SK-N-SH treated with all-trans-retinoic acid at 6 μM for 48 hours (cell line): ENCODE results near the gene IL9R.

Source experiments
- ATAC-seq: fragments of 200-7000 bp; cut with Tn5 transposase; 3 replicates; pipeline ENCODE4 v1.9.1; 2020; ENCODE audit warnings: mild to moderate bottlenecking, moderate library complexity
- ARNTL ChIP-seq: fragments of 450-650 bp; formaldehyde crosslinking; IDR thresholded peaks from 2 replicates; pipeline ENCODE4 v1.5.0; 2020; ENCODE audit warnings: low read depth, mild to moderate bottlenecking, moderate library complexity, borderline replicate concordance
- BACH2 ChIP-seq: fragments of 250-450 bp; sonication (Bioruptor Pico); IDR thresholded peaks from 2 replicates; pipeline ENCODE4 v1.9.0; 2021; ENCODE audit warnings: mild to moderate bottlenecking, borderline replicate concordance
- CREB5 ChIP-seq: fragments of 250-450 bp; sonication (Bioruptor Pico); IDR thresholded peaks from 2 replicates; pipeline ENCODE4 v1.5.1; 2020; ENCODE audit warnings: low read depth, mild to moderate bottlenecking, moderate library complexity
- ESRRG ChIP-seq: fragments of 250-450 bp; sonication (Bioruptor Pico); IDR thresholded peaks from 2 replicates; pipeline ENCODE4 v1.6.1; 2021; ENCODE audit warnings: mild to moderate bottlenecking
- GLIS3 ChIP-seq: fragments of 250-450 bp; sonication (Bioruptor Pico); IDR thresholded peaks from 2 replicates; pipeline ENCODE4 v1.5.0; 2020; ENCODE audit warnings: mild to moderate bottlenecking, moderate library complexity
- OSR1 ChIP-seq: fragments of 250-450 bp; sonication (Bioruptor Pico); IDR thresholded peaks from 2 replicates; pipeline ENCODE4 v1.8.0; 2022; ENCODE audit warnings: moderate library complexity, mild to moderate bottlenecking, inconsistent platforms
- PPARA ChIP-seq: fragments of 250-450 bp; sonication (Bioruptor Pico); IDR thresholded peaks from 2 replicates; pipeline ENCODE4 v1.5.0; 2020; ENCODE audit warnings: mild to moderate bottlenecking, borderline replicate concordance
- RARB ChIP-seq: fragments of 250-450 bp; sonication (Bioruptor Pico); IDR thresholded peaks from 2 replicates; pipeline ENCODE4 v1.8.0; 2021; ENCODE audit warnings: mild to moderate bottlenecking, moderate library complexity
- TCF4 ChIP-seq: fragments of 250-450 bp; sonication (Bioruptor Pico); IDR thresholded peaks from 2 replicates; pipeline ENCODE4 v1.8.0; 2021; ENCODE audit warnings: mild to moderate bottlenecking, moderate library complexity, borderline replicate concordance
- TOX ChIP-seq: fragments of 250-450 bp; sonication (Bioruptor Pico); IDR thresholded peaks from 2 replicates; pipeline ENCODE4 v1.8.0; 2021; ENCODE audit warnings: mild to moderate bottlenecking, moderate library complexity, borderline replicate concordance
- TSHZ2 ChIP-seq: fragments of 250-450 bp; sonication (Bioruptor Pico); IDR thresholded peaks from 2 replicates; pipeline ENCODE4 v1.5.0; 2020; ENCODE audit warnings: mild to moderate bottlenecking, moderate library complexity
- ZC3H10 ChIP-seq: fragments of 250-450 bp; sonication (Bioruptor Pico); IDR thresholded peaks from 2 replicates; pipeline ENCODE4 v1.5.1; 2021; ENCODE audit warnings: mild to moderate bottlenecking, moderate library complexity
- ZFP3 ChIP-seq: fragments of 250-450 bp; sonication (Bioruptor Pico); IDR thresholded peaks from 2 replicates; pipeline ENCODE4 v1.5.0; 2020; ENCODE audit warnings: mild to moderate bottlenecking, moderate library complexity
- ZFP30 ChIP-seq: fragments of 450-650 bp; formaldehyde crosslinking; IDR thresholded peaks from 2 replicates; pipeline ENCODE4 v1.5.0; 2022; ENCODE audit warnings: mild to moderate bottlenecking, moderate library complexity
- ZNF565 ChIP-seq: fragments of 450-650 bp; formaldehyde crosslinking; conservative IDR thresholded peaks from 2 replicates; pipeline ENCODE4 v1.5.0; 2020; ENCODE audit warnings: low read depth, mild to moderate bottlenecking, moderate library complexity
- ZNF70 ChIP-seq: fragments of 450-650 bp; formaldehyde crosslinking; IDR thresholded peaks from 2 replicates; pipeline ENCODE4 v1.5.0; 2020; ENCODE audit warnings: mild to moderate bottlenecking, moderate library complexity
- ZNF8 ChIP-seq: fragments of 450-650 bp; formaldehyde crosslinking; IDR thresholded peaks from 2 replicates; pipeline ENCODE4 v1.5.0; 2020; ENCODE audit warnings: mild to moderate bottlenecking, moderate library complexity
- TF ChIP-seq, protein P1 (sequence below): fragments of 250-450 bp; sonication (Bioruptor Pico); IDR thresholded peaks from 2 replicates; pipeline ENCODE4 v1.8.0; 2021; ENCODE audit warnings: low read depth, mild to moderate bottlenecking, moderate library complexity, borderline replicate concordance
- TF ChIP-seq, protein P2 (sequence below): fragments of 250-450 bp; sonication (Bioruptor Pico); IDR thresholded peaks from 2 replicates; pipeline ENCODE4 v1.5.1; 2021; ENCODE audit warnings: mild to moderate bottlenecking, moderate library complexity
- TF ChIP-seq, protein P3 (sequence below): fragments of 250-450 bp; sonication (Bioruptor Pico); IDR thresholded peaks from 2 replicates; pipeline ENCODE4 v1.8.0; 2020; ENCODE audit warnings: mild to moderate bottlenecking, moderate library complexity, borderline replicate concordance

Gene IL9R

DNA sequence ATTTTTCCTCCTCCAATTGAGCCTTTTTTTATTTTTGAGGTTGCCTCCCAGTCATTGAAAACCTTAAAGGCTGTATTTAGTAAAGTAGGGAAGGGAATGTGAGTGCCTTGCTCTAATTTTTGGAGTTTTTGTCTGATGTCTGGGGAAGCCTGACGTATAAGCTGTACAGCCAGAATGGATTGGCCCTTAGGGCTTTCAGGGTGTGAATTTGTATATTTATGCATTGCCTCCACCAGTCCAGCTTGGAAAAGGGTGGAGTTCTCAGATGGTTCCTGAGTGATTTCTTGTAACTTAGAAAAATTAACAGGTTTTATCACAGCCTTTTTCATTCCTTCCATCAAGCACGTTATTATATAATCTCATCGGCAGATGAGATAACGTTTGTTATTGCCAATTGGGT, 8.6 kb upstream of the IL9R start:
- ATAC-seq, result no peak

DNA sequence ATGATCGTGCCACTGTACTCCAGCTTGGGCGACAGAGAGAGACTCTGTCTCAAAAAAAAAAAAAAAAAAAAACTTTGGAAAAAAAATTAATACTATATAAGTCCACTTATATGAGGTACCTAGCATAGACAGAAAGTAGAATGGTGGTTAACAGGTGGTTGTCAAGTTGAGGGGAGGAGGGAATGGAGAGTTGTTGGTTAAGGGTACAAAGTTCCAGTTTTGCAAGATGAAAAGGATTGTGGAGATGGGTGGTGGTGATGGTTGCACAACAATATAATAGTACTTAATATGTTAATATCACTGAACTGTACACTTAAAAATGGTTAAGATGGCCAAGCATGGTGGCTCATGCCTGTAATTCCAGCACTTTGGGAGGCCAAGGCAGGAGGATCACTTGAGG, 4.1 kb upstream of the IL9R start:
- ATAC-seq, result no peak
- no peak for TF ChIP-seq TOX
- TF ChIP-seq ZC3H10 (CRISPR knock-in tag), result no peak
- TF ChIP-seq ZFP3 (CRISPR knock-in tag), result no peak
- TF ChIP-seq GLIS3 (CRISPR knock-in tag), result no peak
- TF ChIP-seq BACH2 (CRISPR knock-in tag), result no peak
- no peak for TF ChIP-seq OSR1 (CRISPR knock-in tag)
- no peak for TF ChIP-seq TSHZ2 (CRISPR knock-in tag)
- no peak for TF ChIP-seq ZNF70
- TF ChIP-seq, protein P1, sequence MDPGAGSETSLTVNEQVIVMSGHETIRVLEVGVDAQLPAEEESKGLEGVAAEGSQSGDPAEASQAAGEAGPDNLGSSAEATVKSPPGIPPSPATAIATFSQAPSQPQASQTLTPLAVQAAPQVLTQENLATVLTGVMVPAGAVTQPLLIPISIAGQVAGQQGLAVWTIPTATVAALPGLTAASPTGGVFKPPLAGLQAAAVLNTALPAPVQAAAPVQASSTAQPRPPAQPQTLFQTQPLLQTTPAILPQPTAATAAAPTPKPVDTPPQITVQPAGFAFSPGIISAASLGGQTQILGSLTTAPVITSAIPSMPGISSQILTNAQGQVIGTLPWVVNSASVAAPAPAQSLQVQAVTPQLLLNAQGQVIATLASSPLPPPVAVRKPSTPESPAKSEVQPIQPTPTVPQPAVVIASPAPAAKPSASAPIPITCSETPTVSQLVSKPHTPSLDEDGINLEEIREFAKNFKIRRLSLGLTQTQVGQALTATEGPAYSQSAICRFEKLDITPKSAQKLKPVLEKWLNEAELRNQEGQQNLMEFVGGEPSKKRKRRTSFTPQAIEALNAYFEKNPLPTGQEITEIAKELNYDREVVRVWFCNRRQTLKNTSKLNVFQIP (CRISPR knock-in tag), result no peak
- TF ChIP-seq CREB5, result no peak
- TF ChIP-seq, protein P2, sequence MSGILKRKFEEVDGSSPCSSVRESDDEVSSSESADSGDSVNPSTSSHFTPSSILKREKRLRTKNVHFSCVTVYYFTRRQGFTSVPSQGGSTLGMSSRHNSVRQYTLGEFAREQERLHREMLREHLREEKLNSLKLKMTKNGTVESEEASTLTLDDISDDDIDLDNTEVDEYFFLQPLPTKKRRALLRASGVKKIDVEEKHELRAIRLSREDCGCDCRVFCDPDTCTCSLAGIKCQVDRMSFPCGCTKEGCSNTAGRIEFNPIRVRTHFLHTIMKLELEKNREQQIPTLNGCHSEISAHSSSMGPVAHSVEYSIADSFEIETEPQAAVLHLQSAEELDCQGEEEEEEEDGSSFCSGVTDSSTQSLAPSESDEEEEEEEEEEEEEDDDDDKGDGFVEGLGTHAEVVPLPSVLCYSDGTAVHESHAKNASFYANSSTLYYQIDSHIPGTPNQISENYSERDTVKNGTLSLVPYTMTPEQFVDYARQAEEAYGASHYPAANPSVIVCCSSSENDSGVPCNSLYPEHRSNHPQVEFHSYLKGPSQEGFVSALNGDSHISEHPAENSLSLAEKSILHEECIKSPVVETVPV (CRISPR knock-in tag), result no peak
- TF ChIP-seq, protein P3, sequence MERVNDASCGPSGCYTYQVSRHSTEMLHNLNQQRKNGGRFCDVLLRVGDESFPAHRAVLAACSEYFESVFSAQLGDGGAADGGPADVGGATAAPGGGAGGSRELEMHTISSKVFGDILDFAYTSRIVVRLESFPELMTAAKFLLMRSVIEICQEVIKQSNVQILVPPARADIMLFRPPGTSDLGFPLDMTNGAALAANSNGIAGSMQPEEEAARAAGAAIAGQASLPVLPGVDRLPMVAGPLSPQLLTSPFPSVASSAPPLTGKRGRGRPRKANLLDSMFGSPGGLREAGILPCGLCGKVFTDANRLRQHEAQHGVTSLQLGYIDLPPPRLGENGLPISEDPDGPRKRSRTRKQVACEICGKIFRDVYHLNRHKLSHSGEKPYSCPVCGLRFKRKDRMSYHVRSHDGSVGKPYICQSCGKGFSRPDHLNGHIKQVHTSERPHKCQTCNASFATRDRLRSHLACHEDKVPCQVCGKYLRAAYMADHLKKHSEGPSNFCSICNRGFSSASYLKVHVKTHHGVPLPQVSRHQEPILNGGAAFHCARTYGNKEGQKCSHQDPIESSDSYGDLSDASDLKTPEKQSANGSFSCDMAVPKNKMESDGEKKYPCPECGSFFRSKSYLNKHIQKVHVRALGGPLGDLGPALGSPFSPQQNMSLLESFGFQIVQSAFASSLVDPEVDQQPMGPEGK (CRISPR knock-in tag), result no peak
- no peak for TF ChIP-seq ZNF565 (CRISPR knock-in tag)
- no peak for TF ChIP-seq RARB (CRISPR knock-in tag)

More for the DNA sequence above, 8.6 kb upstream of the IL9R start:
- TF ChIP-seq RARB (CRISPR knock-in tag) (no peak), ARNTL (no peak), PPARA (CRISPR knock-in tag) (no peak), ZNF565 (CRISPR knock-in tag) (no peak), TSHZ2 (CRISPR knock-in tag) (no peak), OSR1 (CRISPR knock-in tag) (no peak), TCF4 (CRISPR knock-in tag) (no peak), ZFP3 (CRISPR knock-in tag) (no peak), ZFP30 (no peak), ESRRG (CRISPR knock-in tag) (no peak), ZC3H10 (CRISPR knock-in tag) (no peak), GLIS3 (CRISPR knock-in tag) (no peak), ZNF8 (no peak)
- TF ChIP-seq, protein P1 (CRISPR knock-in tag), result no peak
- TF ChIP-seq, protein P2 (CRISPR knock-in tag), result no peak
- TF ChIP-seq, all 23 proteins: peak for 0
